Fibroblast of mammary gland (primary cell): ENCODE measurements around the gene TMEM242.
"Not testable (repeated sequence)": the region's sequence is repeated elsewhere in the genome, so short reads cannot be mapped to it uniquely, and the experiment has no call there.

Source experiments
- DNase-seq: peaks from one replicate; pipeline ENCODE4 v3.0.0-alpha.2; 2010; ENCODE audit warnings: low read depth
- H3K4me3 ChIP-seq: 2 replicates; pipeline ENCODE4 v1.5.1; 2011; ENCODE audit warnings: low read depth, mild to moderate bottlenecking, low read length, moderate library complexity; ENCODE audit not compliant: control insufficient read depth
- CTCF ChIP-seq: conservative IDR thresholded peaks from 2 replicates; pipeline ENCODE4 v1.5.1; 2011; ENCODE audit warnings: low read depth, low read length, inconsistent platforms; ENCODE audit not compliant: control insufficient read depth, insufficient read depth

TMEM242 gene

GRCh38 chr6:157313531-157314467 lies 9.5 kb downstream of the TMEM242 start:
- no peak for DNase-seq
- H3K4me3 ChIP-seq, result no peak overlapping the region

GRCh38 chr6:157312757-157313156 lies 10.6 kb downstream of the TMEM242 start:
- TF ChIP-seq CTCF, result no peak
- no peak for DNase-seq
- no peak overlapping the region for H3K4me3 ChIP-seq

More at GRCh38 chr6:157313531-157314467, 9.5 kb downstream of the TMEM242 start:
- no peak for TF ChIP-seq CTCF

GRCh38 chr6:157310693-157311092 lies 12.6 kb downstream of the TMEM242 start:
- DNase-seq, result not testable (repeated sequence)

GRCh38 chr6:157307661-157308060 lies 15.7 kb downstream of the TMEM242 start:
- DNase-seq, result no peak
- TF ChIP-seq CTCF, result no peak
- no peak overlapping the region for H3K4me3 ChIP-seq

More at GRCh38 chr6:157310693-157311092, 12.6 kb downstream of the TMEM242 start:
- not testable (repeated sequence) for H3K4me3 ChIP-seq

- TF ChIP-seq CTCF, result no peak
- H3K4me3 ChIP-seq, result no peak overlapping the region
- DNase-seq, result no peak
Measured at GRCh38 chr6:157305670-157306653, 17.4 kb downstream of the TMEM242 start.

GRCh38 chr6:157304899-157305663 lies 18.2 kb downstream of the TMEM242 start:
- H3K4me3 ChIP-seq, result no peak overlapping the region
- no peak for DNase-seq
- no peak for TF ChIP-seq CTCF
